Tibial nerve (tissue), 4 donors: ENCODE results near the gene SMARCA2.

Experiments
- EP300 ChIP-seq, 2 donors: sonication (generic); formaldehyde crosslinking; IDR thresholded peaks; one replicate each; pipeline ENCODE4 v1.6.1; 2017; ENCODE audit warnings: antibody characterized with exemption in 2 of 2, mild to moderate bottlenecking in 1 of 2
- POLR2A ChIP-seq, 2 donors: fragments of 450-650 bp; IDR thresholded peaks; one replicate each; pipeline ENCODE4 v1.6.1; 2017; ENCODE audit warnings: antibody characterized with exemption in 2 of 2, mild to moderate bottlenecking in 2 of 2, moderate library complexity in 2 of 2
- TF ChIP-seq, protein P1 (sequence below), 5 experiments: fragments of 200-600 bp in 3 of 5; fragments of 450-650 bp in 2 of 5; sonication (generic) in 3 of 5; IDR thresholded peaks; one replicate each; pipeline ENCODE4 v1.5.1; 2016 to 2019; ENCODE audit warnings: antibody characterized with exemption in 5 of 5, mild to moderate bottlenecking in 3 of 5, moderate library complexity in 2 of 5

DNA sequence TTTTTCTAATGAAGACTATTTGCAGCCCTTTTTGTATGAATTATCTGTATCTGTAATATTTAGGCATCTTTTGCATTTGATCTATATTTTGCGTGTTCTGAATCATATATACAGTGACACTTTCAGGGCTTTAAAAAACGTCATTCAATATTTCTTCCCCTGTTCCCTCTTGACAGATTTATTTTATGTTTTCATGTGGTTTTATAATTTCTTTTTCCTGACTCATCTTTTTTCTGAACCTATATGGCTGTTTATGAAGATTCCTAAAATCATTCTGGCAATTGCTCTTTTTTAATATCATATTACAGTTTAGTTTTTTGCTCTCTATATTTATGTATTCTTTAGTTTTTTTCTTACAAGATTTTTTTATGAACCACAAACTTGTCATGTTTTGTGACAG is 67.6 kb downstream of the SMARCA2 start:
- TF ChIP-seq, protein P1, sequence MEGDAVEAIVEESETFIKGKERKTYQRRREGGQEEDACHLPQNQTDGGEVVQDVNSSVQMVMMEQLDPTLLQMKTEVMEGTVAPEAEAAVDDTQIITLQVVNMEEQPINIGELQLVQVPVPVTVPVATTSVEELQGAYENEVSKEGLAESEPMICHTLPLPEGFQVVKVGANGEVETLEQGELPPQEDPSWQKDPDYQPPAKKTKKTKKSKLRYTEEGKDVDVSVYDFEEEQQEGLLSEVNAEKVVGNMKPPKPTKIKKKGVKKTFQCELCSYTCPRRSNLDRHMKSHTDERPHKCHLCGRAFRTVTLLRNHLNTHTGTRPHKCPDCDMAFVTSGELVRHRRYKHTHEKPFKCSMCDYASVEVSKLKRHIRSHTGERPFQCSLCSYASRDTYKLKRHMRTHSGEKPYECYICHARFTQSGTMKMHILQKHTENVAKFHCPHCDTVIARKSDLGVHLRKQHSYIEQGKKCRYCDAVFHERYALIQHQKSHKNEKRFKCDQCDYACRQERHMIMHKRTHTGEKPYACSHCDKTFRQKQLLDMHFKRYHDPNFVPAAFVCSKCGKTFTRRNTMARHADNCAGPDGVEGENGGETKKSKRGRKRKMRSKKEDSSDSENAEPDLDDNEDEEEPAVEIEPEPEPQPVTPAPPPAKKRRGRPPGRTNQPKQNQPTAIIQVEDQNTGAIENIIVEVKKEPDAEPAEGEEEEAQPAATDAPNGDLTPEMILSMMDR (IDR thresholded peaks at IDR 0.05) = no peak
- TF ChIP-seq POLR2A (IDR thresholded peaks at IDR 0.05) = no peak
- TF ChIP-seq EP300 (IDR thresholded peaks at IDR 0.05) = no peak
